Effector memory CD4-positive, alpha-beta T cell (primary cell): ENCODE data around the gene POLL.

Experiments used
- DNase-seq, 3 donors: peaks; one replicate each; pipeline ENCODE4 v3.0.0-alpha.2; 2020
- H3K27ac ChIP-seq: 2 replicates; pipeline ENCODE4 v1.7.0; 2013; ENCODE audit warnings: mild to moderate bottlenecking, low read length, moderate library complexity; ENCODE audit not compliant: insufficient read depth, poor library complexity, severe bottlenecking
- H3K27me3 ChIP-seq: replicated peaks from 2 replicates; pipeline ENCODE4 v1.7.0; 2013; ENCODE audit warnings: mild to moderate bottlenecking, low read length; ENCODE audit not compliant: insufficient read depth, control insufficient read depth, poor library complexity, severe bottlenecking
- H3K36me3 ChIP-seq: 2 replicates; pipeline ENCODE4 v1.7.0; 2013; ENCODE audit warnings: mild to moderate bottlenecking, low read length, moderate library complexity; ENCODE audit not compliant: control insufficient read depth, insufficient read depth
- H3K4me1 ChIP-seq: 2 replicates; pipeline ENCODE4 v1.7.0; 2013; ENCODE audit warnings: low read length, mild to moderate bottlenecking; ENCODE audit not compliant: control insufficient read depth, insufficient read depth, poor library complexity, severe bottlenecking
- H3K4me3 ChIP-seq: 2 replicates; pipeline ENCODE4 v1.7.0; 2013; ENCODE audit warnings: low read length, low read depth, mild to moderate bottlenecking; ENCODE audit not compliant: insufficient read depth, poor library complexity, severe bottlenecking
- H3K9me3 ChIP-seq: 2 replicates; pipeline ENCODE4 v1.7.0; 2013; ENCODE audit warnings: mild to moderate bottlenecking, low read length, moderate library complexity; ENCODE audit not compliant: control insufficient read depth

Gene POLL

GRCh38 chr10:101618871-101619270 is 30.8 kb upstream of the POLL start:
- H3K36me3 ChIP-seq = peaks cover 61% of the 10 kb centered on the region
- no peaks in the 10 kb centered on the region for H3K9me3 ChIP-seq
- no peak overlapping the region for H3K4me3 ChIP-seq
- no peak for DNase-seq
- no peaks in the 10 kb centered on the region for H3K27me3 ChIP-seq
- H3K27ac ChIP-seq = no peak overlapping the region
- no peaks in the 10 kb centered on the region for H3K4me1 ChIP-seq

- DNase-seq = no peak
- peaks cover 54% of the 10 kb centered on the region for H3K36me3 ChIP-seq
- H3K4me3 ChIP-seq = no peak overlapping the region
- H3K9me3 ChIP-seq = no peaks in the 10 kb centered on the region
- no peak overlapping the region for H3K27ac ChIP-seq
- no peaks in the 10 kb centered on the region for H3K4me1 ChIP-seq
- H3K27me3 ChIP-seq = no peaks in the 10 kb centered on the region
These were observed 29.9 kb upstream of the POLL start for GRCh38 chr10:101617824-101618568.

DNA sequence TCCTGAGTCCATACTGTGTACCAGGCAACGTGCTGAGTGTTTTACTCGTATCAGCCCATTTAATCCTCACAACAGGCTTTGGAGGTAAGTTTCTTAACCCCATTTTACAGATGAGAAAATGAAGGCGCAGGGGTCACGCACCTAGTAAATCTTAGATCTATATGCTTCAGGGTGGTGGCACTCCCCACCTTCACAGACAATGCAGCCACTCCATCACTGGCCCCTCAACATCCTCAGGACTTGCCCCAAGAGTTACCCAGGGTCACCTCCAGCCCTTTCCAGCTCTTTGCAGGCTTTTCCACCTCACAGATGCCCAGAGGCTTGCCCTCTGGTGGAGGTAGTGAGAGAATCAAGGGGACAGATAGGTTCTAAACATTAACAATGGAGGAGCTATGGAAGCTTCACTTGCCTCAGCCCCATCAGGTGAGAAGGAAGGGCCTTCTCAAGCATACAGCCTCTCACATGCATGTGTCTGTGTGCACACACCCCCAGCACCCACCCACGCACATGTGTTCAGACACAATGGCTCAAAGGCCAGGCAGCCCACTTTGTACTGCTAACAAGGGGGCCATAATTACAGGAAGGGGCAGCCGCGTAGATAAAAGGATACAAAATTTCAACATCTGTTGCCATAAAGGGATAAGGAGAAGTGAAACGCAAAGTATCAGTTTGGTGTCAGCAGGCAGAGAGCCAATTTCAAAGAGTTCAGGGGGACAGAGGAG is 29.2 kb upstream of the POLL start:
- Histone ChIP-seq H3K4me3 (no peak overlapping the region), H3K27ac (no peak overlapping the region)

DNA sequence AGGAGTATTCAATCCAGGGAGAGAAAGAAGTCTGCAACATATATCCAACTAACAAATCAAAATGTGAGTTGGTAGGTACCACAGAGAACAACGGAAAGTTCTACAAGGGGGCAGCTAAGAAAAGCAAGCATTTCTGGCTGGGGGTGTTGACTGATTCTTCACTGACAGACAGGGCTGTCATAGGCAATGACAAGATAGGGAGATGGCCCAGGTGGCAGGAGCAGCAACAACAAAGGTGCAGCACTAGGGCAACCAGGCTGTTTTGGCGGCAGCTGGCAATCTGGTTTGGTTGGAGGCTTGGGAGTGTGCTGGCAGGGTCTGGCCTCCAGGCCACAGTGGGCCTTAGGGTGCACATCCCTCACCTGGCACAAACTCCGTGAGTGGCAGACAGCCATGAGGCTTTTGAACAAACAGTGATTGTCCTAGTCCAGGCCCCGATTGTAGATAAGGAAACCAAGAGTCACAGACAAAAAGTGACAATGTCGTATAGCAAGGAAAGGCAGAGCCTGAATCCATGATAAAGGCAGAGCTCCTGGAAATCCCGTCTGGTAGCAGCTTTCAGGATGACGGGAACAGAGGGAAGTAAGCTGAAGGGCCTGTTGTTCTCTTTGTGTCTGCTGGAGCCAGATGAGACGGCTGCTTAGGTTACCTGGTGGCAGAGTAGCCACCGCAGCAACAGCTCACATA is 28.5 kb upstream of the POLL start:
- Histone ChIP-seq H3K9me3 (no peaks in the 10 kb centered on the region), H3K27me3 (no peaks in the 10 kb centered on the region), H3K36me3 (peaks cover 61% of the 10 kb centered on the region), H3K27ac (no peak overlapping the region), H3K4me1 (no peaks in the 10 kb centered on the region), H3K4me3 (no peak overlapping the region)
- DNase-seq = no peak

More for the DNA sequence above, 29.2 kb upstream of the POLL start:
- Histone ChIP-seq H3K27me3 (no peaks in the 10 kb centered on the region), H3K9me3 (no peaks in the 10 kb centered on the region), H3K36me3 (peaks cover 58% of the 10 kb centered on the region), H3K4me1 (no peaks in the 10 kb centered on the region)
- DNase-seq = no peak

DNA sequence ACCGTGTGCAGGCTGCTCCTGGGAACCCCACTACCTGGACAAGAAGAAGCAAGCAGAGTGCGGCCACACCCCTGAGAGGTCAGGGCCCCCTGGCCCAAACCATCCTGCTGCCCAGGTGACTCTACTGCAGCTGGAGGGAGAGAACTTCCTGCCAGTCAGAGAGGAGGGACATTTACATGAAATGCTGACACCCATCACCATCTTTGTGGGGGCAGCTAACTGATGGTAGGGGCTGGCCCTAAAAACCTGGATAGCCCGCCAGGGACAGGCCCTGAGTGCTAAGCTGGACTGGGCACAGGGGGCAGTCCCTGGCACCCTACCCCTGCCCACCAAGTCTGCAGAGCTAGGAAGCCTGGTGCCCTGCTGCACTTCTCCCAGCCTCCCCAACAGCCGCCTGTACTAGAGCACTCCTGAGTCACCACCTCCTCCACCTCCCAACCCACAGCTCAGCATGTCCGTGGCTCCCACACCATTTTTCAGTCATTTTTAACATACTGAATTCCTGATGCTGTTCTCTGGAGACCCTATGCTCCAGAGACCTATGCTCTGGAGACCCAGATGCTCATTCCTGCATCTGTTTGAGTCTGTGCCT is 27.6 kb upstream of the POLL start:
- H3K36me3 ChIP-seq = peaks cover 62% of the 10 kb centered on the region
- H3K27me3 ChIP-seq = no peaks in the 10 kb centered on the region
- H3K4me3 ChIP-seq = no peak overlapping the region
- no peaks in the 10 kb centered on the region for H3K4me1 ChIP-seq
- no peaks in the 10 kb centered on the region for H3K9me3 ChIP-seq
- no peak overlapping the region for H3K27ac ChIP-seq
- no peak for DNase-seq

GRCh38 chr10:101614663-101615524 is 26.8 kb upstream of the POLL start:
- no peak overlapping the region for H3K4me3 ChIP-seq
- no peaks in the 10 kb centered on the region for H3K27me3 ChIP-seq
- H3K4me1 ChIP-seq = no peaks in the 10 kb centered on the region
- H3K9me3 ChIP-seq = no peaks in the 10 kb centered on the region
- H3K27ac ChIP-seq = no peak overlapping the region
- DNase-seq = no peak
- peaks cover 60% of the 10 kb centered on the region for H3K36me3 ChIP-seq

DNA sequence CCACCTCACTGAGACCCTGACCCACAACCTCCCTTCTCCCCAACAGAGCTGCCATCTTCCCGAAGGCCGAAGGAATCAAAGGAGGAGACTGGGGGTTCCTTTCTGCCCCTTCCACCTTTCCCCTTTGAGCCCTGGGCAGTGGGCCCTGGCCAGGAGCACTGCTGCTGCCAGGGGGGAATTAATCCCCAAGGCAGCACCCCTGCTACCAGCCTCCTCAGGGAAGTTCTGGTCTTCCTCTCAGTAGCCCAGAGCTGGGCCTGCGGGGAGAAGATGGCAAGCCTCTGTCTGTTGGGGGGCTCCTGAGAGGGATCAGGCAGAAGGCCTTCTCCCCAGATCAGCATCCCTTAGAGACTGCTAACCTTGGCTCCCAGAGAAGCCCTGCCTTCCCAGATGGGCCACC is 25.6 kb upstream of the POLL start:
- H3K36me3 ChIP-seq = peaks cover 61% of the 10 kb centered on the region
- H3K27me3 ChIP-seq = no peaks in the 10 kb centered on the region
- no peak for DNase-seq
- no peak overlapping the region for H3K27ac ChIP-seq
- H3K9me3 ChIP-seq = no peaks in the 10 kb centered on the region
- H3K4me1 ChIP-seq = no peaks in the 10 kb centered on the region
- H3K4me3 ChIP-seq = no peak overlapping the region

DNA sequence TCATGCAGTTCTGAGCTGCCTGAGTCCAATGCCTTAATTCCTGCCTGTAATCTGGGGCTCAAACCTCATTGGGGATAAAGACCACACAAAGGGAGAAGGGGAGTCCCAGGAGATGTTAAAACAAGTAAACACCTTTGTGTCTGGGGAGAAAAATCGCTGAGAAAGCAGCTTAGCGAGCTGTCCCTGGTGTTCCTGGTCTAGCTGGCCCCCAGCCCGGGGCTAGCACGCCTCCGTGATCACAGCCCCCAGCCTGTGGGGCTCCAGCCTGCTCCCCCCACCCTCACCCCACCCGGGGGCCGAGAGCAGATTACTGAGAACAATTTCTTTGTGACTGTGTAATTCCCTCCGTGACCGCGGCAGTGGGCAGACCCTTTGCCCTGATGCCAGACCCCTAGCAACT is 24.8 kb upstream of the POLL start:
- Histone ChIP-seq H3K4me1 (no peaks in the 10 kb centered on the region), H3K27me3 (no peaks in the 10 kb centered on the region), H3K9me3 (no peaks in the 10 kb centered on the region), H3K36me3 (peaks cover 57% of the 10 kb centered on the region), H3K27ac (no peak overlapping the region), H3K4me3 (no peak overlapping the region)
- no peak for DNase-seq

DNA sequence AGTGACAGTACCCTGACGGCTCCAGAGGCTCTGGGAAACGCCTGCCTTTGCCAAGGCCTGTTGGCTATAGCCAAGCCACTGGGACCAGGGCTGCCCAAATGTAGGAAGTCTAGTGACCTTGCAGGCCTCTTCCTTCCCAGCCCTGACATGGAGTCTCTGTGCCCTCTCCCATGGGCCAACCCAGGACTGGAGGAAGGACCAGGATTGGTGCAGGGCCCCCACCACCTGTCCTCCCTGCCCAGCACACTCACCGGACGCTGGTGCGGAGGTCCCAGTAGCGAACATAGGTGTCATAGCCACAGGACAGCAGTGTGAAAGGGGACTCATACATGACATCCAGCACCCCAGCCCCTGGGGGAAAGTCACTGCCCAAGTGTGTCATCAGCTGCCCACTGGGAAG is 24.0 kb upstream of the POLL start:
- Histone ChIP-seq H3K27me3 (no peaks in the 10 kb centered on the region), H3K4me1 (no peaks in the 10 kb centered on the region), H3K9me3 (no peaks in the 10 kb centered on the region), H3K4me3 (no peak overlapping the region), H3K27ac (no peak overlapping the region), H3K36me3 (peaks cover 57% of the 10 kb centered on the region)
- DNase-seq = no peak
